Duodenal mucosa (tissue), 2 donors: Measurements from ENCODE around the gene BBS9.

Experiments used
- H3K27ac ChIP-seq: one replicate; pipeline ENCODE4 v1.7.0; 2013; ENCODE audit warnings: low read depth, low read length
- H3K27me3 ChIP-seq, 2 donors: one replicate each; pipeline ENCODE4 v1.7.0; 2013; ENCODE audit warnings: low read length in 2 of 2, control low read depth in 1 of 2; ENCODE audit not compliant: insufficient read depth in 2 of 2, control insufficient read depth in 1 of 2
- H3K36me3 ChIP-seq, 2 donors: one replicate each; pipeline ENCODE4 v1.7.0; 2013; ENCODE audit warnings: low read length in 2 of 2, control low read depth in 1 of 2; ENCODE audit not compliant: insufficient read depth in 2 of 2, control insufficient read depth in 1 of 2
- H3K4me1 ChIP-seq, 2 donors: one replicate each; pipeline ENCODE4 v1.7.0; 2013; ENCODE audit warnings: low read length in 2 of 2, control low read depth in 1 of 2; ENCODE audit not compliant: insufficient read depth in 2 of 2, control insufficient read depth in 1 of 2
- H3K4me3 ChIP-seq, 2 donors: one replicate each; pipeline ENCODE4 v1.7.0; 2013; ENCODE audit warnings: low read length in 2 of 2, low read depth in 1 of 2
- H3K9ac ChIP-seq, 2 donors: one replicate each; pipeline ENCODE4 v1.7.0; 2013; ENCODE audit warnings: low read length in 2 of 2, low read depth in 1 of 2
- H3K9me3 ChIP-seq, 2 donors: one replicate each; pipeline ENCODE4 v1.7.0; 2013; ENCODE audit warnings: low read length in 2 of 2, control low read depth in 1 of 2; ENCODE audit not compliant: control insufficient read depth in 1 of 2

BBS9 gene

DNA sequence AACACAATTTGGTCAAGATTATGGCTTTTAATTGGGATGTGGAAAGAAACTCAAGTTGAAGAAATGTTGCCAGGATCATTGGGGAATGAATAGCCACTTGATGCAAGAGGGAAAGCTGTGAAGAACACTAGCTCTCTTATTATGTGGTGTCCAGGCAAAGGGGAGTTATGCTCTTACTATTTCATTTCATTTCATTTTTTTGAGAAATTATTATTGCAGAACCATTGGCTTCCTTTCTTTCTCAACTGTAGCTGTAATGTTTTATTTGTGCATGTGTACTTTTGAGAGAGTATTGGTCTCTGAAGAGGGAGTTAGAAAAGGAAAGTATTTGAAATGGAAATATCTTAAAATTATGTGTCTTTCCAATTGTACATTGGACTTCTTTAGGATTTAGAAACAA is 463.4 kb downstream of the BBS9 start:
- H3K27ac ChIP-seq, result no peak overlapping the region

DNA sequence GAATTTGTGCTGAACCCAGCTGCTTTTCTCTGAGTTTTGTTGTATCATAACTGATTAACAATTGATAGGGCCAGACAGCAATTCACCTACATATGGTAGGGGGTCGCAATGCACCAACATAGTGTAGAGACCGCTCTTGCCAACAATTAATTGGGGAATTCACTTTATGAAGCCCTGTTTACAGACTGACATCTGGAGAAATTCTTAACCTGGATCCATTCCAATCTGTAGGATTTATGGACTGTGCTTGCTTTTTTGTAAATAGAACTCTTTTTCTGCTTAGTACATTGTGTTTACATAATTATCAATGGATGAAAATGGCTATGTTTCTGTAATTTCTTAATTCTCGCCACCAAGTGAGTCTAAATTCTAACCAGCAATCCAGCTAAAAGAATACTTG is 464.2 kb downstream of the BBS9 start:
- Histone ChIP-seq H3K9ac (no peak overlapping the region), H3K9me3 (no peaks in the 10 kb centered on the region), H3K36me3 (no peaks in the 10 kb centered on the region), H3K27me3 (no peaks in the 10 kb centered on the region), H3K4me1 (no peaks in the 10 kb centered on the region), H3K27ac (no peak overlapping the region), H3K4me3 (no peak overlapping the region)

More for the DNA sequence above, 463.4 kb downstream of the BBS9 start:
- no peaks in the 10 kb centered on the region for H3K4me1 ChIP-seq
- no peak overlapping the region for H3K9ac ChIP-seq
- H3K36me3 ChIP-seq, result no peaks in the 10 kb centered on the region
- no peaks in the 10 kb centered on the region for H3K27me3 ChIP-seq
- H3K4me3 ChIP-seq, result no peak overlapping the region
- H3K9me3 ChIP-seq, result no peaks in the 10 kb centered on the region

DNA sequence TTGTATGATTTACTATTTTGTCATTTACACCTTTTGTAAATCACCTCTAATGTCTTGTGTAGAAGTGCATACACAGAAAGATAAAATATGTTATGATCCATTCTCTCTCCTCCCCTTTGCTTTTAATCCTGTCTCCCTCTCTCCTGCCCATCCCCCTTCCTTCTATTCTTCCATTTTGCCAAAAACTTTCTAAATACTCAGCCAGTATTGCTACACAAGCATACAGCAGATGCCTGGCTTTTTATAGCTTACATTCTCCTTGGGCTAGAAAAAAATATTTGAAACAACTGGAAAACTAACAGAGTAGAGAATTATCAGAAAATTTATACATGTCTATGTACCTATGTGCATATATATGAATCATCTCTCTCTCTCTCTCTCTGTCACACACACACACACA is 467.3 kb downstream of the BBS9 start:
- Histone ChIP-seq H3K9me3 (no peaks in the 10 kb centered on the region), H3K9ac (no peak overlapping the region), H3K27ac (no peak overlapping the region), H3K27me3 (no peaks in the 10 kb centered on the region), H3K36me3 (no peaks in the 10 kb centered on the region), H3K4me1 (no peaks in the 10 kb centered on the region), H3K4me3 (no peak overlapping the region)

DNA sequence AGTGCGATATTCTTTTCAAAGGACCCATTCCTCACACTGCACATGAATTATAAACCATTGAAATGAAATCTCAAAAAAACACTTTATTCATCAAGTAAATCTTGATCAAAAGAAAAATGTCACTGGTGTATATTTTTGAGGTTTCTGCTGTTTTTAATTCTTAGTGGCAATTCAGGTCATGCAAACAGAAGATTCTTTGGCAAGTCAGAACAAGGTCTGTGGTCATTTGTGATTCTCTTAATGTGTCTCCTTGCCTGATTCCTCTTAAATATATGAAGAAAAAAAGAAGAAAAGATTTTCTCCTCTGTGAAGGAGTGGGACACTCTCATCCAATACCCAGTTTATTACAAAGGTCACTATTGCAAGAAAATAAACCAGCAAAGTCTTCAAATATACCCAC is 467.8 kb downstream of the BBS9 start:
- no peaks in the 10 kb centered on the region for H3K36me3 ChIP-seq
- no peaks in the 10 kb centered on the region for H3K27me3 ChIP-seq
- H3K9ac ChIP-seq, result no peak overlapping the region
- no peaks in the 10 kb centered on the region for H3K4me1 ChIP-seq
- H3K4me3 ChIP-seq, result no peak overlapping the region
- no peaks in the 10 kb centered on the region for H3K9me3 ChIP-seq
- no peak overlapping the region for H3K27ac ChIP-seq

DNA sequence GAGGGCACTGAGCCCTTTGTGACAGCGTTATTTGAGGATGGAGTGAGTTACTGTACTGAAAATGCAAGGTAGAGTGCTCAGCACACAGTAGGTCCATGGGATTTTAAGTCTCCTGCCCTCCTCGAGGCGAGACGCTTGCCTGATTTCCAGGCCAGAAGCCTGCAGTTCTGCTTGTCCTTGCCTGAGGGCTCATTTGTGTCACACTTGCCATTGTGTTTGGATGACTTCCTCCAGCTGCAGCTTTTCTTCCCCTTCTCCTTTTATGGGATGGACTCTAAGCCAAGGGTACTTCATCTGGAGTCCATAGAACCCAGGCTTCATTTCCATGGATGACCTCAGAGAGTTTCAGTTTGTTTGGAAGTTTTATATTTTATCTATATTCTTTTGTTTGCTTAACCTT is 471.7 kb downstream of the BBS9 start:
- no peak overlapping the region for H3K27ac ChIP-seq
- H3K36me3 ChIP-seq, result no peaks in the 10 kb centered on the region
- no peaks in the 10 kb centered on the region for H3K27me3 ChIP-seq
- no peaks in the 10 kb centered on the region for H3K4me1 ChIP-seq
- no peak overlapping the region for H3K4me3 ChIP-seq
- no peaks in the 10 kb centered on the region for H3K9me3 ChIP-seq
- no peak overlapping the region for H3K9ac ChIP-seq

DNA sequence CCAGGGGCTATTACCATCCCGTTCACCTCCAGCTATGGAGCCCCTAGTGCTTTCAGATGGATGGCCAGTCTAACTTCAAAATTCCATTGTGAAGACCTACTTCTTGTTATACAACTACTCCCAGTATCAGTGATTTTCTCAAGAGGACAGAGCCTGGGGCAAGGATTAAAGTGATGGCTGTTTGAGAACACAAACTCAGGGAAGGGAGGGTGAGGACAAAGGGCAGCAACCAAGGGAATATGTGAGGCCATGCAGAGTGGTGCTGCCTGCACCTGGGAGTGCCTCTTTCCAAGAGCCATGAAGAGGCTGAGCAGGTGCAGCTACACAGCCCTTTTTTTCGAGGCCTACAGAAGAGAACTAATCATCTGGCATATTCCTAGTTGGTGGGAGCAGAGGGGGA is 472.5 kb downstream of the BBS9 start:
- Histone ChIP-seq H3K9ac (no peak overlapping the region), H3K9me3 (no peaks in the 10 kb centered on the region), H3K27ac (no peak overlapping the region), H3K27me3 (no peaks in the 10 kb centered on the region), H3K4me3 (no peak overlapping the region), H3K36me3 (no peaks in the 10 kb centered on the region), H3K4me1 (no peaks in the 10 kb centered on the region)

DNA sequence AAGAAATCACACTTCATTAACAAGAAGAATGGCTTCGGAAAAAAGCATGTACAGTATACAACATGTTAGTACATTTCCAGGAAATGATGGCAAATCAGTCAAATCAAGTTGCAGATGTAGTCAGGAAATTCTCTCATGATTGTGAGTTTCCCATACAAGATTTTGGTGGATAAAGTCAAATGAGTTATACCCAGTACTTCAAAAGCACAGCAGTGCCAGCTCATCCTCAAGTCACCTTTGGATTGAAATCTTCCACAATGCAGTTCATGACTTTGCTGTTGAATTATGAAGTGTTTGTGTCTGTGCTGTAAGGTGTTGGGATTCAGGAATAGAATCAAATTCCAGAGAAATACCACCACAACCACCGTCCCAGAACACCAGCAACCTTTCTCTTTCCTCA is 474.7 kb downstream of the BBS9 start:
- H3K4me1 ChIP-seq, result no peaks in the 10 kb centered on the region
- H3K27ac ChIP-seq, result no peak overlapping the region
- no peak overlapping the region for H3K9ac ChIP-seq
- no peak overlapping the region for H3K4me3 ChIP-seq
- no peaks in the 10 kb centered on the region for H3K27me3 ChIP-seq
- H3K9me3 ChIP-seq, result no peaks in the 10 kb centered on the region
- no peaks in the 10 kb centered on the region for H3K36me3 ChIP-seq

DNA sequence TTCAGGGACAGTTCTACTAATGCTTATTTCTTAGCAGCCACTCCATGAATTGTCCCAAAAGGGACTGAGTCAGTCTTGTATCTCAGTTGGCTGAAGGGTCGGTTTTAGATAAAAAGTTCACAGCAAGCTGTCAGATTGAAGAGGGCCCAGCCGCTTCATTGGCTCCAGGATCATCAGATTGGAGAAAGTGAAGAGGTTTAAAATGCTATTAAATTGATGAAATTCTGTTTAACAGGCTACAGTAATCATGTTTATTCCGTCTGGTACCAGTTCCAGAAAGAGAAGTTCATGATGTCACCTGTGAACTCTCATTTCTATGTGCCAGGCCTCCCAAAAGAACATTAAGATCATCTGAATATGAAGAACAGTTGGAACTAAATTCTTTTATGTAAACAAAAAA is 481.6 kb downstream of the BBS9 start:
- Histone ChIP-seq H3K9ac (no peak overlapping the region), H3K9me3 (no peaks in the 10 kb centered on the region), H3K4me3 (no peak overlapping the region), H3K27ac (no peak overlapping the region), H3K27me3 (no peaks in the 10 kb centered on the region), H3K36me3 (no peaks in the 10 kb centered on the region), H3K4me1 (no peaks in the 10 kb centered on the region)

DNA sequence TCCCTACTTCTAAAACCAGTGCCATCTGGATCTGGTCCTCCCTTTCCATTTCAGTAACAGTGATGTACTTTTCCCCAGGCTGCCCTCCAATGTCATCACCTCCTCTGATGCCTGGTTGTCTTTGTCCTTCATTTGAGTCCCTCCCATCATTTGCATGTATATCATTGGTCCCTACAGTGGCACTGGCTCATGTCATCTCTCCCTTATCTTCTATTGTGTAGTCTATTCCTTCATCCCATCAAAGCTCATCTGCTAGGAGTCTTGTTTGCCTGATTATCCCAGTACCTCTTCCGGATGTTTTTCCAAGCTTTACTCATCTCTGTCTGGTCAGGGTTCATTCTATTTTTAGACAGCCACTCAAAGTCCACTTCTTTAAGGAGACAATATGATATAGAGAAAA is 483.1 kb downstream of the BBS9 start:
- no peak overlapping the region for H3K4me3 ChIP-seq
- no peak overlapping the region for H3K9ac ChIP-seq
- no peak overlapping the region for H3K27ac ChIP-seq
- no peaks in the 10 kb centered on the region for H3K27me3 ChIP-seq
- no peaks in the 10 kb centered on the region for H3K4me1 ChIP-seq
- H3K9me3 ChIP-seq, result no peaks in the 10 kb centered on the region
- no peaks in the 10 kb centered on the region for H3K36me3 ChIP-seq

DNA sequence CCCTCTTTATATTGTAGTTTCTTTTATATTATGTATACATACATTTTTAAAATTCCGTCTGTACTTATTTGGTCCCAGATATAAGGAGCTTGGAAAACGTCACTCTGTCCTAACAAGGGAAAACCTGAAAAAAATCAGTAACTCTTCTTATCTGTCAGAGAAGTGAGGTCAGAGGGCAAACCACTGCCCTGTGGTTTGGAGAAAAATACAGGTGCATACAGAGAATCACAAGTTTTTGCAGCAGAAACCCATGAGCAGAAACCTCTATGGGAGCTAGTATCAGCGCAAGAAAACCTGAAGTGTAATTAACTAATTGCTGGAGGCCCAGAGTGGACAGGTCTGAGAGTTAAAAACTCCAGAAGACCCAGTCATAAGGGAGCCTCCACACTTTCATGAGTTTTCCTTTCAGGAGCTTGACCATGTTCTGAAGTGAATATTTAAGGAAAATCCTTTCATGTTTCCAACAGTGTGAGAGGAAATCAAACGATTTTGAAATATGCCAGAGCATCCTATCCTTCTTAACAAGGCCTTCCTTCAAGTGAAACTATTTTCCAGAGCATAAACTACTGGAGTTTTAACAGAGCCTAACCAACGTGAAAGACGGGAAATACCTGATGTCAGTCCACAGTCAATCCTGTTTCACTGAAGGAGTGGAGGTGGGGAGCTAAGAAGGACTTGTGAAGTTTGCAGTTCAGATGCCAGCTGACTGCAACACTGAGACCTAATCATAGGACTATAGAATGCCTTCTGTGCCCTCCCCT is 485.2 kb downstream of the BBS9 start:
- no peak overlapping the region for H3K4me3 ChIP-seq
- H3K27me3 ChIP-seq, result no peaks in the 10 kb centered on the region
- no peak overlapping the region for H3K27ac ChIP-seq
- no peaks in the 10 kb centered on the region for H3K9me3 ChIP-seq
- no peak overlapping the region for H3K9ac ChIP-seq
- H3K4me1 ChIP-seq, result no peaks in the 10 kb centered on the region
- no peaks in the 10 kb centered on the region for H3K36me3 ChIP-seq

DNA sequence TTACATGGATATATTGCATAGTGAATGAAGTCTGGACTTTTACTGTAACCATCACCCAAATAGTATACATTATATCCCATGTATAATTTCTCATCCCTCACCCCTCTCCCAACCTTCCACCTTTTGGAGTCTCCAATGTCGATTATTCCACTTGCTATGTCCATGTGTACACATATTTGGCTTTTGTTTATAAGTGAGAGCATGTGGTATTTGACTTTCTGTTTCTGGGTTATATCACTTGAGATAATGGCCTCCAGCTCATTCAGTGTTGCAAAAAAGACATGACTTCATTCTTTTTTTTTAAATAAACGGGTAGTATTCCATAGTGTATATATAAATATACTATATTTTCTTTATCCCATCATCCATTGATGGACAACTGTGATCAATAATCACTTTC is 487.4 kb downstream of the BBS9 start:
- Histone ChIP-seq H3K9ac (no peak overlapping the region), H3K27me3 (no peaks in the 10 kb centered on the region), H3K9me3 (no peaks in the 10 kb centered on the region), H3K4me1 (no peaks in the 10 kb centered on the region), H3K4me3 (no peak overlapping the region), H3K27ac (no peak overlapping the region), H3K36me3 (no peaks in the 10 kb centered on the region)
